HFF-Myc (cell line): Measurements from ENCODE around the gene SSBP3.

Source experiments
- DNase-seq: peaks from one replicate; pipeline ENCODE4 v3.0.0-alpha.2; 2011; ENCODE audit warnings: low read depth; ENCODE audit errors: extremely low read depth
- H3K4me3 ChIP-seq: replicated peaks from 2 replicates; pipeline ENCODE4 v1.5.1; 2011; ENCODE audit warnings: low read depth, mild to moderate bottlenecking, control low read depth, low read length
- TF ChIP-seq, protein P1 (sequence below): IDR thresholded peaks from 2 replicates; pipeline ENCODE4 v1.5.1; 2012; ENCODE audit warnings: mild to moderate bottlenecking, low read depth, low read length, control low read depth; ENCODE audit errors: missing control alignments

SSBP3 gene

DNA sequence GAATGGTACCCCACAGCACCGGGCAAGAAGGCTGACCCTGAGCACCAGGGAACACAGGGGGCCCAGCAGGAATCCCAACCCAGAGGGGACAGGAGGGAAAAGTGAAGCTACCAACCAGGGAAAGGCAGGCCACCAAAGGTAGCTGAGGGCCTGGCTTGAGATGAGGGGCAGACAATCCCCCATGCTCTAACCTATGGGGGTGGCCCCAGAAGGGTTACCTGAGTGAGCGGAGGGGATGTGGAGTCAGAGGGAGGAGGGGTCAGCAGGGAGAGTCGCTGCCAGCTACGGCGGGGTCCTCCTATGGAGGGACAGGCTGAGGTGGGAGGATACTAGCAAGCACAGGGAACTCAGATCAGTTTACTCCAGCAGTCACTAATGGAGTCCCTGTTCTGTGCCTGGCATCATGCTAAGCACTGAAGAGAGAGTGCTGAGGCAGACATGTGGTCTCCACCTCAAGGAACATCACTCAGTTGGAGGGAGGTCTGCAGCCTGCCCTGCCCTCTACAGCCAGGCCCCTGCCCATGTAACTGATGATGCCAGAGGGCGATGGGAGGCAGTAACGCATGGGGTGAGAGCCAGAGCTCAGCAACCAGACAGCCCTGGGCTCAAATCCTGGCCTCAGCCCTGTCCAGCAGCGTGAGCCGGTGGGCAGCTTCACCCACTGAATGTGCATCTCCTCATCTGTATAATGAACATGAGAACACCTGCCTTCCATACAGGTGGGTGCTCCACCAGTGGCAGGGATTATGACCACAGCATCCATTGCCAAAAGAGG, 227.7 kb downstream of the SSBP3 start:
- TF ChIP-seq, protein P1, sequence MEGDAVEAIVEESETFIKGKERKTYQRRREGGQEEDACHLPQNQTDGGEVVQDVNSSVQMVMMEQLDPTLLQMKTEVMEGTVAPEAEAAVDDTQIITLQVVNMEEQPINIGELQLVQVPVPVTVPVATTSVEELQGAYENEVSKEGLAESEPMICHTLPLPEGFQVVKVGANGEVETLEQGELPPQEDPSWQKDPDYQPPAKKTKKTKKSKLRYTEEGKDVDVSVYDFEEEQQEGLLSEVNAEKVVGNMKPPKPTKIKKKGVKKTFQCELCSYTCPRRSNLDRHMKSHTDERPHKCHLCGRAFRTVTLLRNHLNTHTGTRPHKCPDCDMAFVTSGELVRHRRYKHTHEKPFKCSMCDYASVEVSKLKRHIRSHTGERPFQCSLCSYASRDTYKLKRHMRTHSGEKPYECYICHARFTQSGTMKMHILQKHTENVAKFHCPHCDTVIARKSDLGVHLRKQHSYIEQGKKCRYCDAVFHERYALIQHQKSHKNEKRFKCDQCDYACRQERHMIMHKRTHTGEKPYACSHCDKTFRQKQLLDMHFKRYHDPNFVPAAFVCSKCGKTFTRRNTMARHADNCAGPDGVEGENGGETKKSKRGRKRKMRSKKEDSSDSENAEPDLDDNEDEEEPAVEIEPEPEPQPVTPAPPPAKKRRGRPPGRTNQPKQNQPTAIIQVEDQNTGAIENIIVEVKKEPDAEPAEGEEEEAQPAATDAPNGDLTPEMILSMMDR = no peak
- no peak for DNase-seq
- H3K4me3 ChIP-seq = no peak overlapping the region

DNA sequence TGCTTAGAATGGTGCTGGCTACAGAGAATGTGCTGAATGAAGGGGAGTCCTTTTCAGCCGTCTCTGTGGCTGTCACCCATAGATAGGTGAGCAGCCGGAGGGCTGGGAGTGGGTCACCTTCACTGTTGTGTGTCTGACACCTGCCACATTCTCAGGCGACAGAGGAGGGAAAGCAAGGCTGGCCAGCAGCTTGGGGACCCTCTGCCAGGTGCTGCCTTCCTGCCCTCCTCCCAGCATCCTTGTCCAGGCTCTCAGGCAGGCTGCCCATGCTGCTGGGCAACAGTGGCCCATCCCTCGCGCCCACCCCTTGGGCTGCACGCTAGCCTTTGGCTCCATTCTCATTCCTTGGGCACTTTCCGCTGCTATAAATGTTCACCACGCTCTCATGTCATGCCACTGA, 228.5 kb downstream of the SSBP3 start:
- no peak overlapping the region for H3K4me3 ChIP-seq
- TF ChIP-seq, protein P1 = no peak
- DNase-seq = no peak

- no peak overlapping the region for H3K4me3 ChIP-seq
- no peak for DNase-seq
- TF ChIP-seq, protein P1 = no peak
Measured at GRCh38 chr1:54176621-54177327, 229.4 kb downstream of the SSBP3 start.
